Breast epithelium (tissue), 3 donors: ENCODE measurements around the gene GPX3.

ENCODE experiments used
- POLR2AphosphoS5 ChIP-seq, 3 donors: sonication (generic); formaldehyde crosslinking; IDR thresholded peaks; one replicate each; pipeline ENCODE4 v1.6.1; 2017; ENCODE audit warnings: antibody characterized with exemption in 3 of 3
- TF ChIP-seq, protein P1 (sequence below), 3 donors: fragments of 450-650 bp; IDR thresholded peaks; one replicate each; pipeline ENCODE4 v1.5.1; 2016 to 2017; ENCODE audit warnings: antibody characterized with exemption in 3 of 3, mild to moderate bottlenecking in 3 of 3, moderate library complexity in 3 of 3

DNA sequence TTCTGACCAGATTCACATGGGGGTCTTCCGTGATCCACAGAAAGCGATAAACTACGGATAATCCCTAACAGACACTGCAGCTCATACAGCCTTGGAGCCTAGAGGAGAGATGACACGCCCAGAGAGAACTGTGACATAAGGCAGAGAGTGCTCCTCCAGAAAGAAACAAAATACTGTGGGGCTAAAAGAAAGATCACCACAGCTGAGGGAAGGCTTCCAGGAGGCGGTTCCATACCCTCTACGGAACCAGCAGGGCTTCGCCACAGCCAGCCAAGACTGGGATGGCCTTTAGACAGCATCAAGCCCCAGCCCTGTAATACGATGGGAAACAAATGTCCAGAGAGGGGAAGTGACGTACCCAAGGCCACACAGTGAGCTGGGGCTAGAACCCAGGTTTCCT lies 19.3 kb downstream of the GPX3 start:
- TF ChIP-seq, protein P1, sequence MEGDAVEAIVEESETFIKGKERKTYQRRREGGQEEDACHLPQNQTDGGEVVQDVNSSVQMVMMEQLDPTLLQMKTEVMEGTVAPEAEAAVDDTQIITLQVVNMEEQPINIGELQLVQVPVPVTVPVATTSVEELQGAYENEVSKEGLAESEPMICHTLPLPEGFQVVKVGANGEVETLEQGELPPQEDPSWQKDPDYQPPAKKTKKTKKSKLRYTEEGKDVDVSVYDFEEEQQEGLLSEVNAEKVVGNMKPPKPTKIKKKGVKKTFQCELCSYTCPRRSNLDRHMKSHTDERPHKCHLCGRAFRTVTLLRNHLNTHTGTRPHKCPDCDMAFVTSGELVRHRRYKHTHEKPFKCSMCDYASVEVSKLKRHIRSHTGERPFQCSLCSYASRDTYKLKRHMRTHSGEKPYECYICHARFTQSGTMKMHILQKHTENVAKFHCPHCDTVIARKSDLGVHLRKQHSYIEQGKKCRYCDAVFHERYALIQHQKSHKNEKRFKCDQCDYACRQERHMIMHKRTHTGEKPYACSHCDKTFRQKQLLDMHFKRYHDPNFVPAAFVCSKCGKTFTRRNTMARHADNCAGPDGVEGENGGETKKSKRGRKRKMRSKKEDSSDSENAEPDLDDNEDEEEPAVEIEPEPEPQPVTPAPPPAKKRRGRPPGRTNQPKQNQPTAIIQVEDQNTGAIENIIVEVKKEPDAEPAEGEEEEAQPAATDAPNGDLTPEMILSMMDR (IDR thresholded peaks at IDR 0.05): no peak
- TF ChIP-seq POLR2AphosphoS5 (IDR thresholded peaks at IDR 0.05): no peak
